Esophagus mucosa (tissue), 1 donor: Measurements from ENCODE around the gene RIC8A. TPM values are rescaled to one million over a fixed set of nuclear protein-coding genes. Genes with fewer than 3 reads are reported as not detected.
A peak's percentile ranks its signal among the peaks of the same experiment; 100 is the strongest.
"Not testable (repeated sequence)": the region's sequence is repeated elsewhere in the genome, so short reads cannot be mapped to it uniquely, and the experiment has no call there.

Source experiments
- ATAC-seq: fragments of 200-7000 bp; cut with Tn5 transposase; one replicate; pipeline ENCODE4 v1.9.1; 2020
- total RNA-seq: library from RNA; stranded (reverse); gene quantifications from one replicate; pipeline ENCODE4 v1.2.4, GENCODE V29; 2023
- donor health status: DM: yes; HTN: yes; CAD: no.

Gene RIC8A
- total RNA-seq: 60.3 TPM

DNA sequence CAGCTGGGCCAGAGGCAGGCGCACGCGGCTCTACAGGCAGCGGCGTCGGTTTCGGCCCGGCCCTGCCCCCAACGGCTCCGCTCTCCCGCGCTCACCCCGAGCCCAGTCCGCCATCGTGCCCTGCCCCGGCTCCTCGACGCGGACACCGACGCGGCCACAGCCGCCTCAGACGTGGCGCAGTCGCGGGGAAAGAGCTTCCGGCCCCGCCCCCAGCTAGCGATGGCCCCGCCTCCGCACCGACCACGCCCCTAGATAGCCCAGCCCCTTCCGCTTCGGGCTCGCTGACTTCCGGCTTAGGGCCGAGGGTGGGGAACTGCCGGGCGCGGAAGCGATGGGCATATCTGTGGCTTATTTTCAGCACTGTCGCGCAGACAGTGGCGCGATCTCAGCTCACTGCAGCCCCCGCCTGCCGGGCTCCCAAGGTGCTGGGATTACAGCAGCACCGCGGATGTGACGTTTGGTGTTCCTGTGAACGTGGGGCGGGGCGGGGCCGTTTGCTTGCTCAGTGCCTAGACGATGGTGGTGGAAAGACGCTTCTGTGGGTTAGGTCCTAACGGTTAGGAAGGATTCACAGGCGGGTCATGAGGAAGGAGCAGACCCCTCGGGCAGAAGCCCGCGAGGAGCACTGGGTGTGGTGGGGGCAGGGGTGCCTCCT, at the start of gene RIC8A, which contains the start of gene BET1L:
TSS of gene RIC8A (plus strand) at position 501 of the 655 bp plus-strand sequence. CDS start 1,147 bp downstream, outside the sequence.
TSS of gene BET1L (minus strand) at position 192 of the 655 bp plus-strand sequence. CDS start at position 114, 78 bp downstream.
- peak; percentile 89 for ATAC-seq

DNA sequence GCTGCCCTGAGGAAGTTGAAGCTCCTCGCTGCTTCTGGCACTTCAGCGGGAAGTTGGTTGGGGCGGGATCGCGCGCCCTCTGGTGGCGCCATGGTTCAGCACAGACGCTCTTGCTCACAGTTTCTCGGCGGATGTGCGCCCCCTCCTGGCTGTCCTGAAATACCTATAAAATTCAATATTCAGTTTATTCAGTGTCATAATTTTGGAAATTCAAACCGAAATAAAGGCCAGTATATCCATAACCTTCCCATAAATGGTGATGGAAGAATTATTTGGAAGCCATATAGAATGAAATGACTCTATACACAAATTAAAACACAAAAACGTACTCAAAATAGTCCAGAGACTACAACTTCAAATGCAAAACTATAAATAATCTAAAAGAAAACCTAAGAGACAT, 27.3 kb upstream of the RIC8A start:
- not testable (repeated sequence) for ATAC-seq

- ATAC-seq: peak; percentile 55
Measured at GRCh38 chr11:189200-189783, 18.2 kb upstream of the RIC8A start.

DNA sequence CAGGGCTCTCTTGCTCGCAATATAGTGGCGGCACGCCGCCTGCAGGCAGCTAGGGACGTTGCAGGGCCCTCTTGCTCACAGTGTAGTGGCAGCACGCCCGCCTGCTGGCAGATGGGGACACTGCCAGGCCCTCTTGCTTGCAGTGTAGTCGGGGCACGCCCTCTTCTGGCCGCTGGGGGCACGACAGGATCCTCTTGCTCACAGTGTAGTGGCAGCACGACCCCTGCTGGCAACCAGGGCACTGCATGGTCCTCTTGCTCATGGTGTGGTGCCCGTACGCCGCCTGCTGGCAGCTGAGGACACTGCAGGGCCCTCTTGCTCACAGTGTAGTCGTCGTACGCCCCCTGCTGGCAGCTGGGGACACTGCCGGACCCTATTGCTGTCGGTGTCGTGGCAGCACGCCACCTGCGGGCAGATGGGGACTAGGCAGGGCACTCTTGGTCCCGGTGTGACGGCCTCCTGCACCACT, 17.6 kb upstream of the RIC8A start:
- ATAC-seq: peak; percentile 72

DNA sequence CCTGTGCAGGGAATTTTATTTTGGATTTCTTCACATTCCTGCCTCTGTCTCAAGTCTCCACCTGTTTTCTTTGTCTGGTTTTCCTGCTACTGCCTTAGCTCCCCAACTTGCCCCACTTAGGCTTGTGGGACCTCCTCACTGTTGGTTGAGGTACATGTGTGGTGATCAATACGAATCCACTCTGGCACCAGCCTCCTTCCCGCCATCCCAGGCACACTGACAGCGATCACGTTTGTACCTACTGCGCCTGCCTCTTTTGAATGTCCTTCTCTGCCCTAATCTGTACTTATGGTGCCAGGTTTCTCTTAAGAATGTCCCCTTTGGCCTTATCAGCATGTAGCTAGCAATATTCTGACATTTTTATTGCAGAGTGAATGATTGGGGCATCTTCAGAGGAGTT, 17.0 kb upstream of the RIC8A start:
- not testable (repeated sequence) for ATAC-seq

DNA sequence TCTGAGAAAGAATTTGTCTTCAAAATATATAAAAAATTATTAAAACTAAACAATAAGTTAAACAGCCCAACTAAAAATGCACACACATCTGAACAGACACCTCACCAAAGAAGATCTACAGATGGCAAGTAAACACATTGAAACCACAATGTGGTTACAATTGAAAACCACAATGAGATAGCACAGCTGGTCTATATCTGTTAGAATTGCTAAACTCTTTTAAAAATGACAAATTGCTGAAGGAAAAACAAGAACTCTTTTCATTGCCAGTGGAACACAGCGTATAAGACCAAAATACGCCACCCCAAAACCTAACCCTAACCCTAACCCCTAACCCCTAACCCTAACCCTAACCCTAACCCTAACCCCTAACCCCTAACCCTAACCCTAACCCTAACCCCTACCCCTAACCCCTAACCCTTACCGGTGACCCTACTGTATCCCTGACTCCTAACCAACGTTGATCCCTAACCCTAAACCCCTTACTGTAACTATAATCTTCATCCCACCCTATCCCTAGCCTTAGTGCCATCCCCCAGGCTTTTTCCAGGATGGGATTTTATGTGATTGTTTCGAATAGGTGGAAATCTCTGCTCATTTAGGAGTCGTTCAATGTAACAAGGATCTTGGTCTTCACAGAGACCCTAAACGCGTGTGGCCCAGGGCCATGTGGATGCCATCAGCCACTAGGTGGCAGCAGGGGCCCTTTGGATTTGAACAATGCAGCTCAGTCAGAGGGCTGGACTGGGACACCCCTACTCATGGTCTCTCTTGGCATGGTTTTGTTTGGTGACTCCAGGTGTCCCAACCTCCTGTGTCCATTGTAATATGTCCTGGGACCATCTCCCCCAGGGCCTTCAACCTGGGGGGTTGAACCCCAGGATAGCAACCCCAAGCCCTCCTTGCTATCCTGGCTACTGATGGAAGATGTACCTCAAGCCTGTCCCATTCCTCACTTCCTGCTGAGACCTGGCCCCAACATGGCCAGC, 15.7 kb upstream of the RIC8A start:
- ATAC-seq: peak; percentile 62

GRCh38 chr11:192674-193128, 14.8 kb upstream of the RIC8A start, which contains the start of gene SCGB1C1:
Gene SCGB1C1, plus strand, starts transcription at chr11:193078. Its CDS starts 22 bp downstream, at chr11:193100.
- ATAC-seq: not testable (repeated sequence)

DNA sequence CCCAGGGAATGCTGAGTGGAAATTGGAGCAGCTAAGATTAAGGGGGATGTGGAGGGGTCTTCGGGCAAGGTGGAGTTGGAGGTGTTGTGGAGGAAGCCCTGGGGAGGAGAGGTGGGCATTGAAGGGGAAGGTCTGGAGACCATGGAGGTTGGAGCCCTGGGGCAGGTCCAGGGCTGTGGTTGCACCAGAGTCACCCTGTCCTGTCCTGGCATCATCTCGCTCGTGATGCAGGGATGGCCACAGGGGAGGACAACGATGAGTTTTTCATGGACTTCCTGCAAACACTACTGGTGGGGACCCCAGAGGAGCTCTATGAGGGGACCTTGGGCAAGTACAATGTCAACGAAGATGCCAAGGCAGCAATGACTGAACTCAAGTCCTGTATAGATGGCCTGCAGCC, 14.0 kb upstream of the RIC8A start:
- peak; percentile 16 for ATAC-seq

DNA sequence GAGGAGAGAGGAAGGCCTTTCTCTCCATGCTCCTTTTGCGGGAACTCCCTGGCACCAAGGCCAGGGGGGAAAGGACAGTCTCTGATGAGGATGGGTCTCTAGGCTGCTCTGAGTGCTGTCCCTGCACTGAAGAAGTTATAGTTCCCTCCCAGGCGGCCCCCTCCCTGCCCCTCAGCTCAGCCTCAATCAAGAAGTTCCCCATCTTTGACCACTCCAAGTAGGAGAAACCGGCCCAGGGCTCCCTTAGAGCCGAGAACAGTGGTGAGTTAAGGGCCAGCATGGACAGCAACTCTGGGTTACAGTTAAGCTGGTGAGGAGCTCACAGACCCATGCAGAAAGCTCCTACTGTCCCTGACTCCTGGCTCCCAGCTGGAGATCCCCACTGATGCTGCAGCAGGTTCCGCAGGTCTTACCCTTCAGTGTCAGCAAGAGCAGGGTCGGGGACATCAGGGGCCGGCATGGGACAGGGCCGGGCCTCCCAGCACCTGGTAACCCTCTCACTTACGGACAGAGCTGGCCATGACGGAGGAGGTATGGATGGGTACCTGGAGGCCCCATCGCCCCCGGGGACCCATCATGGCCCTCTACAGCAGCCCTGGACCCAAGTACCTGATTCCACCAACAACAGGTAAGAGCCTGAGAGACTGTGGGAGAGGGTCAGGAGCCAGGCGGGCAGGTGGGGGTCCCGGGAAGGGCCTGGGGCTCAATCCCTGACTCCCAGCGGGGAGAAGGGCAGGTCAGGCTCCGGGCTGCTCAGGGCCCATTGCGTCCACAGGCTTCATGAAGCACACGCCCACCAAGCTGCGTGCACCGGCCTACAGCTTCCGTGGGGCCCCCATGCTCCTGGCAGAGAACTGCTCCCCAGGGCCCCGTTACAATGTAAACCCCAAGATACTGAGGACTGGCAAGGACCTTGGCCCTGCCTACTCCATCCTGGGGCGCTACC, 10.4 kb upstream of the RIC8A start:
- no peak for ATAC-seq

GRCh38 chr11:197741-198235, 9.7 kb upstream of the RIC8A start:
- ATAC-seq: no peak

- ATAC-seq: no peak
Measured at GRCh38 chr11:198236-198806, 9.2 kb upstream of the RIC8A start.

DNA sequence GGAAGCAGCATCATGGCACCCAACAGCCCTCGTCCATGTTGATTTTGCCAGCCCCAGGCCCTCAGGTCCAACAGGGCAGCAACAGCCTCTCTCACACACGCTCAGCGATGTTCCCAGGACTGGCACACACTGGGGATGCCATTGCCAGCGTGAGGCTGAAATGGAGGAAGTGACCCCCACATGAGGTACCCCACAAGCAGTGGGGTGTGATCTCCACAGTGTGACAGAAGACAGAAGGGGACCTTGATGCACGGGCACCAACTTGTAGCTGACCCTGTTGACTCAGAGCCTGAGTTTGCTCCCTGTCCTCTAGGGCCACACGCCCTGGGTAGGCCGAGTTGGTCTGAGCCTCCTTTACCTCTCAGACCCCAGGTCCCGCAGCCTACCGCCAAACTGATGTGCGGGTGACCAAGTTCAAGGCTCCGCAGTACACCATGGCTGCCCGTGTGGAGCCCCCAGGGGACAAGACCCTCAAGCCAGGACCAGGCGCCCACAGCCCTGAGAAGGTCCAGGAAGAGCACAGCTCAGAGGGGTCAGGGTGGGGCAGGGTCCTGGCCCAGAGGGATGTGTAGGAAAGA, 8.4 kb upstream of the RIC8A start:
- no peak for ATAC-seq

- ATAC-seq: no peak
Measured at GRCh38 chr11:199782-200181, 7.7 kb upstream of the RIC8A start.

GRCh38 chr11:200224-201003, 7.1 kb upstream of the RIC8A start:
- no peak for ATAC-seq

GRCh38 chr11:201966-202365, 5.5 kb upstream of the RIC8A start:
- ATAC-seq: no peak

DNA sequence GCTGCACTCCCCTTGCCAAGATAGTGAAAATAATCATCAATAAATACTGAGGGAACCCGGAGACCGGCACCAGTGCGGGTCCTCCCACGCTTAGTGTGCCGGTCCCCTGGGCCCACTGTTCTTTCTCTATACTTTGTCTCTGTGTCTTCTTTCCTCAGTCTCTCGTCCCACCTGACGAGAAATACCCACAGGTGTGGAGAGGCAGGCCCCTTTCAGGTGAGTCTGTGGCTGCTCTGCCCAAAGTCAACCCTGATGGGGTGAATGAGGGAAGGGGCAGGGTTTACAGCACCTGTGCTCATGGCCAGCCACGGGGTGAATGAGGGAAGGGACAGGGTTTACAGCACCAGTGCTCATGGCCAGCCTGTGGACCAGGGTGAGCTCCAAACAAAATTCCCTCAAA, 5.0 kb upstream of the RIC8A start:
- ATAC-seq: no peak

DNA sequence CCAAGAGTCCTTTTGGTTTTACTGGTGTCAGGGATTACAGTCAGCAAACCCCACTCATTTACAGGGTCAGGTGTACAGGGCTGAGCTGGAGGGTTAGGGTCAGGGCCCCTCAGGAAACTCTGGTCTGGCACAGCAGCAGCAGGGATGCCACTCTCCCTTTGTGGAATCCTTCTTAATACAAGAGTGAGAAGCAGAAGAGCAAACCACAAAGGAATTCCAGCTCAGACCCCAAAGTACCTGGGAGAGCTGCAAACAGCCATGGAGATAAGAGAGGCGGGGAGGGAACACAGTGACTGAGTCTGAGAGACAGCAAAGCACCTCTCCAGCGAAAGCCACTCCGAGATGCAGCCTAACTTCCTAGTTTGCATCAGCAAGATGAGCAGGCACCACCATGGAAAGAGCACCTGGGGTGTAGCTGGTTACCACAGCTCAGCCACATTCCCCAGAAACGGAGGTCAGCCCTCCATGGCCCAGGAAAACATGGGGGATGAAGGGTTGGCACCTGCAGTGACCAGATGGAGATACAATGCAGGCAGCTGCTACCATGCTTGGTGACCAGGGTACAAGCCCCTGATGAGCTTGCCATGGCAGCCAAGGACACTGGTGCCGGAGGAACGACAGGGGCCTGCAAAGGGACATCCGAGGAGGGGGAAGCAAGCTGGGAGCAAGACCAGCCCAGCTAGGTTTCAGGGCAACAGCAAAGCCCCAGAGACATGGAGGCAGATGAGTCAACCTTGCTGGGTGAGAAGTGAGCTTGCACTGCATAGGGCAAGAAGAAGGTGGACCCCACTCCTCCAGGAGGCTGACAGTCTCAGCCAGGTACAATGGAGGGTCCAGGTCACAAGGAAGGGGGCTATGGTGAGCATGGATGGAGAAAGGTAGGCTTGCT, 4.2 kb upstream of the RIC8A start:
- no peak for ATAC-seq

DNA sequence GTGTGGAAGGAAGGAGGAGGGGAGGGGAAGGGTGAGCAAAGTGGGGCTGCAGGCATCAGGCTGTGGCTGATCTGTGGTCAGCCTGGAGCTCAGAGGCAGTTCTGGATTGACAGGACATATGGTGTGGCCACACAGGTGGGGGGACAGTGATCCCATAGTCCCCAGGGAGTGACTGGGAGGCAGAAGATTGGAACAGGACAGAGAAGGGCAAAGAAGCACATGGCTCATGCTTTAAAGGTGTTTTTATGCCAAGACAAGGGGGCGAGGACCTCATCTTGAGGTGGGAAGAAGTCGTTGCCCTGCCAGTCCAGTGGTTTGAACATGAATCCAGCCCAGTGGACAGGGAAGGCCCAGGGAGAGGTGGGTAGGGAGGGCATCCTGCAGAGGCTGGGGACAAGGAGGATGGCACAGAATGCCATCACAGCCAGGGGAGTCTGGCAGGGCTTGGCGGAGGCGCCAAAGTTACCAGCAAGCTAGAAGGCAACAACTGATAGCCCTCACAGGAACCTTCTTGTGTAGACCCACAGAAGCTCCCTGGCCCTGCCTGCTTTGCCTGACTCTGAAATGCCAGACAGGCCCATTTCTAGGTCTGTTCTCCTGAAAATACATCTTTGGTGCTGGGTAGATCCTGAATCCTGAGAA, 3.4 kb upstream of the RIC8A start:
- ATAC-seq: no peak
